Adrenal gland (tissue), 5 donors: ENCODE data around the gene ASCC1.

Experiments
- CTCF ChIP-seq, 6 experiments: fragments of 450-650 bp in 4 of 6; fragments of 200-600 bp in 2 of 6; sonication (generic) in 1 of 6; IDR thresholded peaks; 1 replicate in 5 of 6; 2 replicates in 1 of 6; pipeline versions ENCODE4 v1.5.1 to v1.8.0; 2016 to 2021; ENCODE audit warnings: antibody characterized with exemption in 6 of 6, mild to moderate bottlenecking in 2 of 6, moderate library complexity in 1 of 6
- POLR2A ChIP-seq, 2 donors: fragments of 450-650 bp; IDR thresholded peaks; one replicate each; pipeline ENCODE4 v1.6.1; 2017; ENCODE audit warnings: antibody characterized with exemption in 2 of 2, mild to moderate bottlenecking in 2 of 2, moderate library complexity in 1 of 2
- donor health status: DM: no; HTN: no; CAD: no.

GRCh38 chr10:72176701-72177100, 39.4 kb downstream of the ASCC1 start:
- TF ChIP-seq CTCF (IDR thresholded peaks at IDR 0.05): no peak
- no peak for TF ChIP-seq POLR2A (IDR thresholded peaks at IDR 0.05)
